NCI-H187 (cell line): ENCODE results near the gene PRDM7.
"Not testable (repeated sequence)": the region's sequence is repeated elsewhere in the genome, so short reads cannot be mapped to it uniquely, and the experiment has no call there.

Source experiments
- DNase-seq, 2 experiments: peaks; one replicate each; lab custom pipeline; 2025; lab: John Stamatoyannopoulos, UW

The PRDM7 gene

DNA sequence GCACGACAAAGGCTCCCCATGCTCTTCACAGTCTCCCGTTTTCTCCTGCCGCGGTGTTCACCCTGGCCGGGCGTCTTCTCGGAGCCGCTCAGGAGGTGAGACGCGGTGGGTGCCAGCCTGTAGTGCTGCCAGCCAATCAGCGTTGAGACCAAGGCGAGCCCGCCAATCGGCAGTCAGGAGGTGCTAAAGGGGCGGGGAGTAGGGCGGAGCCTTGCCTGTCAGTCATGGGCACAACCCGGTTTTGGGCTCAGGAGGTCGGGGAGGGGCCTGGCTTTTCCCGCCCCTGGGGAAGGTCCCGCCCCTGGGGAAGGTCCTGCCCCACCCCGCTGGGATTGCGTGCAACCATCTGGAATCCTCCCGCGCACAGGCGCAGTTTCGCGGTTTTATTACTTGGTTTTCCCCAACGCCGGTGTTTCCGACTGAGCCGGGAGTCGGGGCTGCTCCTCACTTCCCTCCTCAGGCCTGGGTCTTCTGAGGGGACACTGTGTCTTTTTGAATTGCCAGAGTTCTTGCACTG, at the start of gene PRDM7:
Gene PRDM7 (minus strand): TSS at position 92 of the 517 bp plus-strand sequence. CDS start 1,421 bp downstream, outside the sequence.
- DNase-seq: peak; percentile 89 to 92

DNA sequence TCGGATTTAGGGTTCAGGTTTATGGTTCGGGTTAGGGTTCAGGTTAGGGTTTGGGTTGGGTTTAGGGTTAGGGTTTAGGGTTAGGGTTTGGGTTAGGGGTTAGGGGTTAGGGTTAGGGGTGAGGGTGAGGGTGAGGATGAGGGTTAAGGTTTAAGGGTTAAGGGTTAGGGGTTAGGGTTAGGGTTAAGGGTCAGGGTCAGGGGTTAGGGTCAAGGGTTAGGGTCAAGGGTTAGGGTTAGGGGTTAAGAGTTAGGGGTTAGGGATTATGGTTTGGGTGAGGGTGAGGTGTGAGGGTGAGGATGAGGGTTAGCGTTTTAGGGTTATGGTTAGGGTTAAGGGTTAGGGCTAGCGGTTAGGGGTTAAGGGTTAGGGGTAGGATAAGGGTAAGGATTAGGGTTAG, 44.7 kb upstream of the PRDM7 start:
- DNase-seq: not testable (repeated sequence)

DNA sequence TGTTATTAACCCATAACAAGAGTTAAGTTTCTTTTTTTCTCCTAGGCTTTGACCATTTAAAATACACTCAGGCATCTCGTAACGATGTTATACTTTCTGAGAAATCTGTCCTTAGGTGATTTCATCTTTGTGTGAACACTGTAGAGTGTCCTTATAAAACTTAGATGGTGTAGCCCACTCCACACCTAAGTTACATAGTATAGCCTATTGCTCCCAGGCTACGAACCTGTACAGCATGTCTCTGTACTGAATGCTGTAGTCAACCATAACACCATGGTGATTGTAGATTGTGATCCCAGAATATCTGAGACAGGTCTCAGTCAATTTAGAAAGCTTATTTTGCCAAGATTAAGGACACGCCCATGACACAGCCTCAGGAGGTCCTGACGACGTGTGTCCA, 30.5 kb upstream of the PRDM7 start:
- not testable (repeated sequence) for DNase-seq

DNA sequence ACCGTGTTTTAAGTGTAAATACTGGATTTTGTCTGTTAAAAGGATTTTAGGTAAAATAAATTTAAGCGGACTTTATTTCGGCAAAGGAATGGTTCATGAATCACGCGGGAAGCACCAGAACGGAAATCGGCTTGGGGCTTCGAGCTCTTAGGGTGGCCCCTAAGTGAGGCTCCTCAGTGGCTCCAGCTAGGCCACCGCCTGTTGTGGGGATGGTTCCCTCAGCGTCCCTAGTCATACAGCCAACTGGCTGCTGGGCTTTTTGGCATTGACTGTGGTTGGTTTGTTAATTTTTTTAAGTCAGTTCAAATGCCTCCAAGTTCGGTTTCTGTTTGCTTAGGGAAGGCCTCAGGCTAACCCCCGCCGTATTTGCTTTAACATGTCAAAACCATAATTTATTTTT, 29.9 kb upstream of the PRDM7 start:
- not testable (repeated sequence) for DNase-seq

DNA sequence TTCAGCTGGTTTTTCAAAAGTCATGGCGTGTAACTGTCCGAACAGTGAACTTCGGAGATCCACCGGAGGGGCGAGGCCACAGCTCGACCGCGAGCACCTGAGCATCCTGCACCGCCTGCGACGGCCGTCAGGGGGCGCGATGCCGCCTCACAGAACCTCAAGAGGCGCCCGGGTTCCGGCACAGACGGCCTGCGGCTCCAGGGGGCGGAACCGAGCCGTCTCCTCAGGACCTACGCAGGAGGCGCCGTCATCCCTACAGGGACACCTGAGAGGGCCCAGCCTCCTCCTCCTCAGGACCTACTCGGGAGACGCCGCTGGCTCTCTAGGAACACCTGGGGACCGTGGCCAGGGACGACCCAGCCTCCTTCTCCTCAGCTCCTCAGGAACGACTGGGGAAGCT, 29.1 kb upstream of the PRDM7 start:
- not testable (repeated sequence) for DNase-seq

DNA sequence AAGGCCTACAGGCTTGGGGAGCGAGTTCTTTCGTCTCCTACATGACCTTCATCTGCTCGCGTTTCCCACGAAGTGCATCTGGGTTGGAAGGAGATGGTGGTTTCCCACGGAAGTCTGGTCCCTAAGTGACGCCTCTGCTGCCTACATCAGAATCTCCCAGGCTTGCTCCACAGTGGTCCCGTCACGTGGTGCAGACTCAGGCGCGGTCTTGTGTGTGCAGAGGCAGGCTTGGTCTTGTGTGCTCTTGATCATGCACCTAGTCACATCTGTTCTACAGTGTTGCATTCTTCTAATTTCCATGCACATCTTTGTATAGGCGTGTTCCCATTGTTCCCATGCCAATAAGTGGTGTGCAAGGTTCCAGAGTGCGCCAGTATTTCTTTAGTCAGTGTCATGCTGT, 27.6 kb upstream of the PRDM7 start:
- not testable (repeated sequence) for DNase-seq

DNA sequence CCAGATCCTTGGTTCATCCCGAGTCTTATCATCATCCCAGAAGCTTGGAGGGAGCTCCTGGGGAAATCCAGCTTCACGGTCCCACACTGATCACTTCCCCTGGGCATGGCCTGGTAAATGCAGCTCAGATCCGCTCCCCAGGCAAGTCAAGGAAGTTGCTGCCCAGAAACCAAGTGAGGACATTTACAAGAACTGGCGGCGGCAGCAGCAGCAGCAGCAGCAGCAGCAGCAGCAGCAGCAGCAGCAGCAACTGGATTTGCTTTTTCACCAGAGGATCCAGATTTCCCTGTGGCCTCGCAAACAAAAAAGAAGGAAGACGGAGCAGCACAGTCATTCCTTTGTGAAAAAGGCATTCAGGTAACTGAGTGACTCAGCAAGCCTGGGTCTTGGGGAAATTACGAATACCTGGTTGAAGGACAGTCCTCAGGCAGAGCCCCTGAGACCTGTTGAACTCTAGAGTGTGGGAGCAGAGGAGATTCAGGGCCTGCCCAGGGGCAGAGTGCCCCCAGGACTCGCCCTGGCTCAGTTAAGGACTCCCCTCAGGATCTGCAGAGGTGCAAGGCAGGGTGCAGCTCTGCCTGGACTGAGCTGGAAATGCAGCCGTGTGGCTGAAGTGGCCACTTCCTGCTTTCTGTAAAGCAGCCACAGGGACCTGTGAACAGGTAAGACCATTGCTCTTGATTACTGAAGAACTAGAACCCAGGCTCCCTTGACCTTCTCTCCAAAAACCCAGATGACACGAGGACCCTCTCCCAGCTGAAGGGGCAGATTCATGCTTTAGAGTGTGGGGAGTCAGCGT, 25.2 kb upstream of the PRDM7 start:
- not testable (repeated sequence) for DNase-seq

DNA sequence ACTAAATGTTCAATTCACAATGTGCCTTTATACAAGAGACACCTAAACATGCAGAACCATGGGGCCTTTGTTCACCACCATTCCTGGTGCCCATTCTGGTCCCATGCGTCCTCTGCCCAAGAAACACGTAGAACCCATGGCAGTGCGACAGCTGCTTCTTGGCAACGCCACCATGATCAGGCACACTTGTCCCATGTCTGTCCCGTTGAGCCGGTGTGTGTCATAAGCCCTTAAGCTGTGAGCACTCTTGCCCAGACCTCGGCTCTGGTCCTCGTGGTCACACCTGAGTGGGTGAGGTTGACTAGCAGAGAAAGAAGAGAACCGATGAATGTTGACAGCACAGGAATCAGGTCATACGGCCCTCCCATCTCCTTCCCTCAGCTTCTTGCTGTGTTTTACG, 24.2 kb upstream of the PRDM7 start:
- not testable (repeated sequence) for DNase-seq

DNA sequence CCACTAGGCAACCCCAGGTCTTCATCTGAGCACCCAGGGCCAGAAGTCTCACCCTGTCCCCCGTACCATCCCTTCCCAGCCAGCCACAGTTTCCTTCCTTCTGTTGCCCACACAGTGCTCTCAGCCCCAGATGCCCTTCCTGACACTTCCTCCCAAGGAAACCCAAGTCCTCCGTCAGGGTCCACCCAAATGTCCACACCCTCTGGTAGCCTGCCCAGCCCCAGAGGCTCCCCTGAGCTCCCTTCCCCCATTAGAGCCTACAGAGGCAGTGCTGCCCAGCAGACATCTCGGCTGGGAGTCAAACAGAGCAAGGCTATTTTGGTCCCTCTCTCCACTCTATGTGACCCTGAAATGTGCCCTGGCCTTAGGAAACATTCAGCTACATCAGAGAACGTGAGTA, 23.7 kb upstream of the PRDM7 start:
- not testable (repeated sequence) for DNase-seq

DNA sequence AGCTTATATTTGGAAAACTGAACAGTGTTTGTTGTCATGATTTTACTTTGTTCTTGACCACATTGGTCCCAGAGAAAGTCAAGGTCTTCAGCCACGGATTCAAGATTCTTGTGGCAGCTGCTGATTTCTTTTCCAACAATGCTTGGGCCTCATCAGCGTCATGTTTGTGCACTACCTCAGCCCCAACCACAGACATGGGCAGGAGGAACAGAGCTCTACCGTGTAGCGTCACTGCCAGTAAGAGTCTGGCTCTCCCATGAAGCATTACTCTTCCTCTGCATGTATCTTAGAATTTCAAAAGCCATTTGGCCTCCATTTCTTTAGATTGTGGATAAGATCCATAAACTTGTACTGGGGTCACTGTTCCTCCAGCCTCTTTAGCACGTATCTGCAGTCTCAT, 23.1 kb upstream of the PRDM7 start:
- DNase-seq: not testable (repeated sequence)

DNA sequence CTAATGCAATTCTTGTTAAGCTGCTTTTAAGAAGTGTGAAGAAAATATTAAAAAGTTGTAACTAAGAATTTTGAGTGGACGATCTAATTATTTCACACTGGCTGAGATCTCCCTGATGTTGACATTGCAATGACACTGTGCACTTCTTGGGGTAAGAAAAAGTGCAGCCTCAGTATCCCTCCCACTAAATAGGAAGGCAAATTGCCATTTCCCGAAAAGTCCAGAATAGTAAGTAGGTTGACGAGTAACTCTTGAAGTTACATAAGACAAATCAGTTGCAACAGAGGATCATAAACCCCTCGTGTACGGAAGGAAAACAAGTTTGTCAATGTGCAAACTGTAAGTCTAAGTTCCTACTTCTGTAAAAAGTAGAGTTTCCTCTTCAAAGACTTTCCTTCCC, 21.8 kb upstream of the PRDM7 start:
- not testable (repeated sequence) for DNase-seq

DNA sequence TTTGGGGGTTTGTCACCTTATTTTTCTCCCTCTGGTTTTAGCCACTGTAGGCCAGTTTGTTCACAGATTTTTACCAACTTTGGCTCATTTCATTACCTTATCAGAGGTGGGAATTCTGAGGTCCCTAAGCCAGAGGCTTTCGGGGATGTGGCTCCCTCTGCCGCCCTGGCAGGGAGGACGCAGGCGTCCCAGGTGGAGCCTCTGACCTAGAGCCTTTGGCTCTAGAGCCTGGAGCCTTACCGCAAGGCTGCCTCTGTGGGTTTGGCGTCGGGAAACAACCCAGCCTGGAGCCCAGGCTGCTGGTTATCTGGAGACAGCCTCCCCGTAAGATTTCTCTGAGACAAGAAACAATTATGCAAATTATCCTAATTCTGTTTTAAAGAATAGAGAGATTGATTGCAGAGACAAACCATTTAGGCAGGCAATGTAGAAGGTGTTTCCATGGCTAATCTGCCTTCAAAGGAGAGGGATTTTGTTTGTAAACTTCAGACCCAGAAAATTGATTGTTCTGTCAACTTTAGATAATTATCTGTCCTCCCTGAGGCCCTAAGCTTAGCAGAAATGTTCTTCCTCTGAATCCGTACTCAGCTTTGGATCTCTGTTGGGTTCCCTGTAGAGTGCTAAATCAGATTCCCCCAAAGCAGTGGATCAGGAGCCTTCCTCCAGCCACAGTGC, 20.0 kb upstream of the PRDM7 start:
- not testable (repeated sequence) for DNase-seq

DNA sequence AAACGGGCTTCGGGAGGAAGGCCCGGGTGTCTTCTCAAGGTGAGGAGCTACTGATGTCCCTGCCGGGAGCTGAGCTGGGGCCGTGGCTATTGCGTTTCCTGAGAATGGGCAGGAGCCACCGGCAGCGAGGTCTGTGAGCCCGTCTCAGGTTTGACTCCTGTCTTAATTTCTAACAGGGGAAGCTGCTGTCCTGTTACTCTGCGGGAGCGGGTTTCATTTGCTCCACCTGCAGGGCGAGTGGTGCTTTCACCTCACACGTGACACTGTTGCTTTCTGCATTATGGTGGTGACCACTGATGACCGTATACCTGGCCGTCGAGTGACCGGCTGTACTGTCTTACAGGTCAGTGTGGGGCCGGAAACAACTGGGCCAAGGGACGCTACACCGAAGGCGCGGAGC, 17.7 kb upstream of the PRDM7 start:
- not testable (repeated sequence) for DNase-seq

DNA sequence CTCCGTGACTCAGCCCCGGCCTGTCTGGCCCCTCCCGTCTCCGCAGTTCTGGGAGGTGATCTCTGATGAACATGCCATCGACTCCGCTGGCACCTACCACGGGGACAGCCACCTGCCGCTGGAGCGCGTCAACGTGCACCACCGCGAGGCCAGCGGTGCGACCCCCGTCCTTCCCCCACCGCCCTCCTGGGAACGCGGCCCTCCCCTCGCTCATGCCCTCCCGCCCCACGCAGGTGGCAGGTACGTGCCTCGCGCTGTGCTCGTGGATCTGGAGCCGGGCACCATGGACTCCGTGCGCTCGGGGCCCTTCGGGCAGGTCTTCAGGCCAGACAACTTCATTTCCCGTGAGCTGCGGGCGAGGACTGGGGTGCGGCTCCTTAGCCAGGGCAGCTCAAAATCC, 17.2 kb upstream of the PRDM7 start:
- not testable (repeated sequence) for DNase-seq

DNA sequence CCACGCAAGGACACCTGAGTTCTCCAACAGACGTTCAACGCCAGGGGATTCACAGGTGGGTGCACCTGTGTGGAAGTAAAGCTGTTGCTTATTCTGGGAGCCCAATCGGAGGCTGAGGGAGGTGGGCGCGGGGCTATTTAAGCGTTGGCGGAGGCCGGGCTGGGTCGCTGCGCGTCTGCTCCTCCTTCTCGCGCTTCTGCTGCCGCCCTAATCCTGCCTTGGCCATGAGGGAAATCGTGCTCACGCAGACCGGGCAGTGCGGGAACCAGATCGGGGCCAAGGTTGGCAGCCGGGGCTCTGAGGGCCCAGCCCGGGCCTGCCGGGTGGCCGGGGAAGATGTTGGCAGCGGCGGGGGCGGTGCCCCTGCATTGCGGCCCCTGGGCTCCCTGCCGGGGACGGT, 16.7 kb upstream of the PRDM7 start:
- DNase-seq: not testable (repeated sequence)

DNA sequence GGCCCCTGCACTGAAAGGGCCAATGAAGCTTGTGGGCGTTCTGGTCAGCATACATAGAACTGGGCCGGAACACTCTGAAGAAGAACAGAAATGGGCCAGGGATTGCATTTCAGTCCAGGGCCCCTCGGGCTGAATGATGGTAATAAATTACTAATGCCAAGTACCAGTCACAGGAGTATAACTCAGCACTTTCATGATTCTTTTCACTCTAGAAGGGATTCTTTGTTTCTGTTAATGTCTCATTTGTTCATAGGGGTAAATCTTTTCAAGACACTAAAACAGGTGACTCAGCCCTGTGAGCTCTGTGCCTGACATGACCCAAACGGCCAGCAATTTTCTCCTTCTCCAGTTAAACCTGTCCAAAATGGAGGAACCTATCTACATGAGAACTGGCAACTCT, 15.7 kb upstream of the PRDM7 start:
- DNase-seq: not testable (repeated sequence)

DNA sequence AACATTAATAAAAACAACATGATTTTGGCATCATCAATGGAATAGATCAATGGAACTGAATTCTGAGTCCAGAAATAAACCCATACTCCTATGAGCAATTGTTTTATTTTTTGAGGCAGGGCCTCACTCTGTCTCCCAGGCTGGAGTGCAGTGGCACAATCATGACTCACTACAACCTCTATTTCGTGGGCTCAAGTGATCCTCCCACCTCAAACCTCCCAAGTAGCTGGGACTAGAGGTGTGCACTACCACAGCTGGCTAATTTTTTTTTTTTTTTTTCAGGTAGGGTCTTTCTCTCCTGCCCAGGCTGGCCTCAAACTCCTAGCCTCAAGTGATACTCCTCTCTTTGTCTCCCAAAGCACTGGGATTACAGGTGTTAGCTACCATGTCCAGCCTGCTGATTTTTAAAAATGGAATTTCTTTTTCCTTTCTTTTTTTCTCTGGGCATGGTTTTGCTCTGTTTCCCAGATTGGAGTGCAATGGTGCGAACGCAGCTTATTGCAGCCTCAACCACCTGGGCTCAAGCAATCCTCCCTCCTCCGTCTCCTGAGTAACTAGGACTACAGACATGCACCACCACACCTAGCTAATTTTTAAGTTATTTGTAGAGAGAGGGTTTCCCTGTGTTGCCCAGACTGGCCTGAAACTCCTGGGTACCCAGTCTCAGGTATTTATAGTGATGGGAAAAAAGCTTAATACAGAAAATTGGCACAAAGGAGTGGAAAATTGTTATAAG, 7.3 kb upstream of the PRDM7 start:
- no peak for DNase-seq

DNA sequence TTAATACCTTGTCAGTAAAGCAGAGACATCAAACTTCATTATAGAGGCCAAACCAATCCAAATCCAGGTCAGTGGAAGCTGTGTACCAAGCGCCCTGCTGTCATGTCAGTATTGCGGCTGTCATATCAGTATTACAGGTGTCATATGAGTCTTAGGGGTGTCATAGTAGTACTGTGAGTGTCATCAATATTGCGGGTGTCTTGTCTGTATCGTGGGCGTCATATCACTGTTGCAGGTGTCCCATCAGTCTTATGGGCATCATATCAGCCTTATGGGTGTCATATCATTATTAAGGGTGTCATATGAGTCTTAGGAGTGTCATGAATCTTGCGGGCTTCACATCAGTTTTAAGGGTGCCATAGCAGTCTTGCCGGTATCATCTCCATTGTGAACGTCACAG, 6.0 kb upstream of the PRDM7 start:
- no peak for DNase-seq

DNA sequence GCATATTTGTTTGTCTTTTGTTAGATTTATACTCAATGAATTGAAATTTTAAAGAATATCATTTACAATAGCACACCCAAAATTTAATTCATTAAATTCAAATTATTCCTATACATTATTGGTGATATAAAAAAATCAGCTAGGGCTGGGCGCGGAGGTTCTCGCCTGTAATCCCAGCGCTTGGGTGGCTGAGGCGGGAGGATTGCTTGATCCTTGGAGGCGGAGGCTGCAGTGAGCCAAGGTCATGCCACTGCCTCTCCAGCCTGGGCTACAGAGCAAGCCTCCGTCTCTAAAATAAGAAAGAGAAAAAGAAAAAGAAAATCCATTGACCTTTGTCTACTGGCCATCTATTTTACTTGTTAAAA, 4.5 kb upstream of the PRDM7 start:
- DNase-seq: no peak

DNA sequence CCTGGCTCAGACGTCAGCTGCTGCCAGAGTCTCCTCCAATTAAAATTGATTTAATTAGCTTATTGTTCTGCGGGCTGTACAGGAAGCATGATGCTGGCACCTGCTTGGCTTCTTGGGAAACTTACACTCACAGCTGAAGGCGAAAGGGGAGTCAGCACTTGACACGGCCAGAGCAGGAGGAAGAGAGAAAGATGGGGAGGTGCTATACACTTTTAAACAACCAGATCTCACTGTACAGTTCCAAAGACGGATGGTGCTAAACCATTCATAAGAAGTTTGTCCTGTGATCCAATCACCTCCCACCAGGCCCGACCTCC, 1.4 kb upstream of the PRDM7 start:
- DNase-seq: no peak

DNA sequence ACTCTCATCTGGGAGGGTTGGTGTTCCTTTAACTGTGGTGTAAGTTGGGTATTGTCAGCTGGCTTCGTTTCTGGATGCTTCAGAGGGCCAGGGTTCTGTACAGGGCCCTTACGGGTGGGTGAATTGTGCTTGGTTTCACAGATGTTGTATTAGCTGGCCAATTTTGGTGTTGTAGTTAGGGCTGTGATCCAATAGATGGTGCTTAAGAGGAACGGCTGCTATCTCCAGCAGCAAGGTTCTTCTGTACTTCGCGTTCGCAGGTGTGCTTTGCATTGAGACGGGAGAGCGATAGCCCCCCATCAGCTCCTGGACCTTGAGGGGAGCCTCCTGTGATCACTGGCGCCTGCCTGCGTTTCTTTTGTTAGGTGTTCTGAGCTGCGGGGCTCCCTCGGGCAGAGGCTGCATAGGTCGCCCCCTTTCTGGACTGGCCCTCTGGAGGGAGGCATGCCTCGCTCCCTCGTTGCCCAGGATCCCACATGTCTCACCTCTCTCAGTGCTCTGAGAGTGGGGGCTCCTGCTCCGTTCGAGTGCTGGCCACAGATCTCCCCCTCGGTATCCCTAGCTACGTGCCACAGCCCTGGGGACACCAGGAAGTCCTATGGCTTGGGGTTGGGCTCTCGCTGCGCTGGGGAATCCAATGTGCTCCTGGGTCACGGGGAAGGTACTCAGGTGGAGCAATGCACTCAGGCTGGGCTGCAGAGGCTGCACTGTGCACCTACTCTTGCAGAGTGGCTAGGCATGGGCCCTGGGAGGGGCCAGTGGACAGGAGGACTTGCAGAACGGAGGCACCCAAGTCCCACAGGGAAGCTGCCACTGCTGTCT, 837 bp upstream of the PRDM7 start:
- DNase-seq: no peak
